CD4-positive, alpha-beta T cell treated with Interleukin-4 for 1 hour (primary cell): ENCODE measurements around the gene P4HB.
A peak's percentile ranks its signal among the peaks of the same experiment; 100 is the strongest.

Experiments used
- DNase-seq, 2 donors: peaks; one replicate each; pipeline ENCODE4 v3.0.0-alpha.2; 2020 to 2022

Gene P4HB

DNA sequence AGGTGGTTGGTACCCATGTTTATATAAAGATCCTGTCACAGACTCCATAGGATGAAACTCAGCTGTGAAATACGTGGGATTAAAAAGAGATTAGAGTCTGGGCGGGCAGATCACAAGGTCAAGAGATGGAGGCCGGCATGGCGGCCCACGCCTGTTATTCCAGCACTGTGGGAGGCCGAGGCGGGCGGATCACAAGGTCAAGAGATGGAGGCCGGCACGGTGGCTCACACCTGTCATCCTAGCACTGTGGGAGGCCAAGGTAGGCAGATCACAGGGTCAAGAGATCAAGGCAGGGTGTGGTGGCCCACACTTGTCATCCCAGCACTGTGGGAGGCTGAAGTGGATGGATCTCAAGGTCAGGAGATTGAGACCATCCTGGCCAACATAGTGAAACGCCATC lies 35.1 kb upstream of the P4HB start:
- DNase-seq, result no peak

DNA sequence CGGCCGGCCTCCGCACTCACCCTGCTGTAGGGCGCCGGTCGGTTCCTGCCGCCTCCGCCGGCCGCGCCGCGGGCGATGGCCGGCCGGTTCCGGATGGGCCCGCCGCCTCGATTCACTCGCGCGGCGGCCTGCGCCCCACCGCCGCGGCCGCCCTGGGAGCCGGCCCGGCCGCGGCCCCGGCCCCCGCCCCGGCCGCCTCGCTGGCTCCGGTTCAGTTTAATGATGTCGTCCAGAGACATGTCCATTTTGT lies 30.9 kb upstream of the P4HB start:
- DNase-seq, result no peak

- peak in 1 of 2 donors; percentile 28 for DNase-seq
Measured at GRCh38 chr17:81890447-81891302, 30.3 kb upstream of the P4HB start.

DNA sequence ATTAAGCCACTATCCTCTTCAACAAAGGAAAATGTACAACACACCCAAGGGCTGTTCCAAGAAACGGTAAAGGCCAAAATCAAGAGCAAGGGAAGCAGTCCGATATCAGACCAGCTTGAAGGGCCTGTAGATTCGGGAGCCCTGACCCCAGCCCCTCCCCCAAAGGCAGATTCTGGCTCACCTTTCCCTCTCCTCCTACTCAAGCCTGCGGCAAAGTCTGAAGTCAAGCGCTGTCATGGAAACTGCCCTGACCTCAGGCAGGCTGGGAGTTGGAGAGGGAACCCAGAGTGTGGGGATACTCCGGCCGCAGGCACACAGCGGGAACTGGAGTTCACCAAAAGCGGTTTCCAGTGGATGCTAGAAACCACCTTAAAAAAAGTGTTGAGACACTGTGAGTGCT lies 29.3 kb upstream of the P4HB start:
- no peak for DNase-seq

DNA sequence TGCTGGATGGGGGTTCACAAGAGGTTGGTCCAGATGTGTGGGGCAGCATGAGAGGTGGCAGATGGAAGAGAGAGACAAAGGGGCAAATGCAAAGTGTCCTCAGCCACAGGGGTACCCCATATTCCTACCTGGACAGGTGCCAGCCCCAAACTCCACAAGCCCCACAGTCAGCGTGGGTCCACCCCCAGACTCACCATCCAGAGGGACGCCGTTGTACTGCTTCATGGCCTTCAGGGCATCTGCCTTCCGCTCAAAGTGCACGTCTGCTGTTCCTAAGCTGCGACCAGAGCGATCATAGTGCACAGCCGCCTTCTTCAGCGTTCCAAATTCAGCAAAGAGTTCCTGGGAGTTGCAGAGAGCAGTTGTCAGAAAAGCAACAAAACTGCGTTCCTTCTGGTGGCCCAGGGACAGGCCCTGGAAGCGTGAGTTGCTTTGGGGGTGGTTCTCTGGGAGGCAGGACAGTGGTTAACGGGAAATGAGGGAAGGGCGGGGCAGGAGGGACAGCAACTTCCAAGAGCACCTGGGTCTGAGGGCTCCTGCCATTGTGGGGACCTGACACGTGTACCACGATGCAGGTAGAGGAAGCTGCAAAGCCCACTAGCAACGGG lies 28.8 kb upstream of the P4HB start:
- no peak for DNase-seq

DNA sequence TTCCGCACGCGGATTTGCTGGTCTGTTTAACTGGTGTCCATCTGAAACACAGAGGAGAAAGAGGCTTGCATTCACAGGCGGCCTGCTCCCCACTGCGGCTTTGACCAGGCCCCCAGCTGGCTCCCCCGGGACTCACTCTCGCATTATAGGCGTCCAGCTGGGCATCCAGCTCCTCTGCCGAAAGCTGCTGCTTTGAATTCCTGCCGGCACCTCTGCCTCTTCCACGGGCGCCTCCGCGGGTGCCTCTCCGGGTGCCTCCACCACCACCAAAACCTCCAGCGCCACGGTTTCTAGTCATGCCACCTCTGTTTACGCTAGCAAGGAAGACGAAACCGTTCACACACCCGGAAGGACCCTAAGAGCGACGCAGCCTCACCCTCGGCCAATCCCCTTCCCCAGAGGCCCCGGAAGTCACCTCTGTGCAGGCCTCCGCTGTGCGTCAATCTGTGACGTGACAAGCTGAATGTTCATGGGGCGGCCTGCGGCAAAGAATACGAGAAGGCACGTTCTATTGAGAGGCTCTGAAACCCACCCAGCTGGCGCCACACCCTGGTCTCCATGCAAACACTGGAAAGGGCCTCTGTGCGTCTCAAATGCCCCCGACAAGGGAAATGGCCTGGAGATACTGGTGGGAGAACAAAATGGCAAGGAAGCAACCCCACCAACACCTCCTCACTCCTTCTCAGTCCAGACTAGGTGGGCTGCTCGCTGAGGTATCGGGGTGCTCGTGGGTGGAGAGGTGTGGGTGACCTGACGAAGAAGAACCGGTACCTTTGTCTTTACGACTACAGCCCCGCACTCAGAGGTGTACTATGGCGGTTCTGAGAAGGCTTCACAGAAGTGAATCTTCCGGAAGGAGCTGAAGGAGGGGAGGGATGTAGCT lies 28.0 kb upstream of the P4HB start:
- DNase-seq, result no peak

DNA sequence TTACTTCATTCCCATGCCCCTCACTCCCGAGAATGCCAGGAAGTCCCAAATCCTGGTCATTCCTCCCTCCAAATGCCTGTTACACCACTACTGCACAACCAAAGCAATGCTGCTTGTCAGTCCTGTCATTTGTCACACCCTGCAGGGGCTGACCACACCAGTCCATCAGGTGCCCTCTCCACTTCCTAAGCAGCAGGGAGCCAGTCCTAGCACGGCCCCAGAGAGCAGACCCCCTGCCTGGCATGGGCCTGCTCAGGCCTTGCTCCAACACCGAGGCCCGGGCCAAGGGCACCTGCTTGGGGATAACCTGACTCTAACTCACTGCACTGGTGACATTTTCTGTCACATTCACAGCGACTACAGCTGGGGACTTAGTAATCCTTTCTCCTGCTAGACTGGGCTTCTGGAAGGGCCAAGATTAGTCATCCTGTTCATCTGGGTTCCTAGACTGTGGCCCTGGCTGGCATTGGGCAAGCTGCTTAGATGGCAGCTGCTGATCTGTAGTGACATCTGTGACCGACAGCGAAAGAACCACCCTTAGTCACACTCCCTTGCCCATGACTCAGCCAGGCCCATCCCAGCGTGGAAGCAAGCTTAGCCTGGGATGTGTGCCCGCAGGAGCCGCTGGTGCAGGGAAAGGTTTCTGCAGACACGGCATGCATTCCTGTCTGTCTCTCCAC lies 25.7 kb upstream of the P4HB start:
- DNase-seq, result no peak

DNA sequence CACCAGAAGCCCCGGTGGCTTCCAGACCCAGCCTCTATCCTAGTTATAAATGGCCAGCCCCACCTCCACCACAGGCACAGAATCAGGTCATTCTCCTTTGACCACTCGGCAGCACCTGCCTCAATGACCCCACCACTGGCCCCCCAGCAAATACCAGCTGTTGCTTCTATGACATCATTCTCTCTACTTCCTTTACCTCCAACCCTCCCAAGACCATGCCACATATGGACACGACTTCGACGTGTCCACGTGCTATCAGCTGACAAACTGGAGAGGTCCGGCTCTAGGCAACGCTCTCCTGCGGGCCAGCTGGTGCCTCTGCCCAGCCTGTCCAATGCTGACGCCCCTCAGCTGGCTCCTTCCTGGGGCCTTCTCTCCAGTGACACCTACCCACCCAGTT lies 25.1 kb upstream of the P4HB start:
- DNase-seq, result no peak

GRCh38 chr17:81884968-81885367 lies 24.6 kb upstream of the P4HB start:
- no peak for DNase-seq

- no peak for DNase-seq
Measured at GRCh38 chr17:81884520-81884919, 24.2 kb upstream of the P4HB start.

DNA sequence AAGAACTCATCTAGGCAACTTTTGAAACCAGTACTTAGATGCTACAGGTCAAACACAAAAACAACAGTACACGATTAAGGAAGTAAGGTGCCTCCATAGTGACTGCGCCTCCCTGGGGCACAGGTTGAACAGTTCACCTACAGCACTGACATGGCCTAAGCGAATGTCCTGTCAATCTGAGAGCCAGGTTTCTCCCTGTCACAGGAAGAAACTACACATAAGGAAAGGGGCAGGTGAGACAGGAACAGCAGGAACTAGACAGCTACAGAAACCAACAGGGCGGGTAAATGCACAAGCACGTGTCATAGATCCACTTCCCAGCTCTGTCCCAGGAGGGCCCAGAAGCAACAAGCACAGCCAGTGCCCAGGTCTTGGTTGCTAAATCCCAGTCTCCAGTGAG lies 18.8 kb upstream of the P4HB start:
- DNase-seq, result no peak

DNA sequence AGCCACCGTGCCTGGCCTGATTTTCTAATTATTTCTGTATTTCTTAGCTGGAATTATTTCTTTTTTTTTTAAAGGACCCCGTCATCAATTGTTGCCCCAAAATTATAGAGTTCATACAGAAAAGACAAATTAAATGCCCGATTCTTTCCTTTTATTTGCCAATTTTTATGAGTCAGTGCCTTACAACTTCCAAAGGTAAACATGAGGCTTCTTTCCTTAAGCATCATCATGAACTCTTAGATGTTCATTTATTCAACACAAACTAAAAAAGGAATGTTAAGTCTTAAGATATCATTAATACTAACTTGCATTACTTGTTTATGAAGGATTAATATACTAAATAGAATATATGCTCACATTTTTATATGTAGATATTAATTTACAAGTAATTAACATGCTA lies 18.0 kb upstream of the P4HB start:
- no peak for DNase-seq

- DNase-seq, result no peak
Measured at GRCh38 chr17:81877569-81877968, 17.2 kb upstream of the P4HB start.

- peak; percentile 95 to 96 for DNase-seq
Measured at GRCh38 chr17:81871387-81872230, 11.3 kb upstream of the P4HB start.

DNA sequence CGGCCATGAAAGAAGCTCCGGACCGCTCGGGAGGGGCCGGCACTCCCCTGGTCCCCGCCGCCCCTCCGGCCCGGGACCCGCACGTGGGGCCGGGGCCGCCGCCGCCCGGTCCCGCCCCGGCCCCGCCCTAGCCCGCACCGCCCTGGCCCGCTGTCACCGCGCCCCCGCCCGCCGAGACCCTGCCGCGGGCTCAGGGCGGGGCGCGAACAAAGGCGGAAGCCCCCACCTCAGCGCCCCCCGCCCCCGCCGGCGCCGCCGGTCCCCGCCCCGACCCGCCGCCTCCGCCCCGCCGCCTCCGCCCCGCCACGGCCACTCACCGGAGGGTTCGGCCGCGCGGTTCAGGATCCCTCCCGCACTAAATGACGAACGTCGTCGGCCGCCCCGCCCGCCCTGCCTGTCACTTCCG lies 10.6 kb upstream of the P4HB start, which contains the start of gene ARHGDIA:
Gene ARHGDIA, minus strand, starts transcription at position 357 of the 406 bp plus-strand sequence. CDS start 1,407 bp downstream, outside the sequence.
- DNase-seq, result no peak

DNA sequence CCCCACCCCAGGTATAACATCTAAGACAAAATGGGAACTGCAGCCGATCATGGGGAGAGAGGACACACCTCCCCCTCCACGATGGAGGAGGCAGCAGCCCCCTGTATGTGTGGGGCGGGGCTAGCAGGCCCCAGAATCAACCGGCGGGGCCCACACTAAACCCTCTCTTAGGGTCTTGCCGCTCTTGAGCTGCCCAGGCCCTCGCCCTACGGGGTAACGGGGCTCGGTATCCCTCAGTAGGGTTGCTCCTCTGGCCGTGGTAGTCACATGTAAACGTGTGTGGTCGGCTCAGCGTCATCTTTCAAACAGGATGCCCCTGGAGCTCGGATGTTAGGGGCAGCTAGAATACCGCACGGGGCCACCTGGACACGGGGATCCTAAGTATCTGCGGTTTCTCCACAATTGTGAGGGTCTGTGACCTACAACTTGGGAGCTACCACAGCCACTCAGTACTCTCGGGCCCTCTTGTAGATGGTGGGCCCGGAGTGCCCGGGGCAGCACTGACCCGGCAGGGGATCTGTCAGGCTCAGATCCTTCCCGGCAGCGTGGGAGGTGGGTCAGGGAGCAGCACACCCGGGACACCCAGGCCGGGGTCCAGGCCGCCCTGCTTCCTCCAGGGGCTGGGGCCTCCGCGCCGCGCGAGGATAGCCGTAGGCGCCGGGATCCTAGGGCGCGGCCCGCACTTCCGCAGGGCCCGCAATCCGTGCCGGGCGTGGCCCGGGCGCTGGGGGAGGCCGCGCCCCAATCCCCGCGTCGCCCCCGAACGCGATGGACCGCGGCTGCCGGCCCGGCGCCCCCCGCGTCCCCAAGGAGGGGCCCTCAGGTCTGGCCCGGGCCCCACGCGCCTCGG lies 10.0 kb upstream of the P4HB start:
- peak; percentile 42 to 52 for DNase-seq

DNA sequence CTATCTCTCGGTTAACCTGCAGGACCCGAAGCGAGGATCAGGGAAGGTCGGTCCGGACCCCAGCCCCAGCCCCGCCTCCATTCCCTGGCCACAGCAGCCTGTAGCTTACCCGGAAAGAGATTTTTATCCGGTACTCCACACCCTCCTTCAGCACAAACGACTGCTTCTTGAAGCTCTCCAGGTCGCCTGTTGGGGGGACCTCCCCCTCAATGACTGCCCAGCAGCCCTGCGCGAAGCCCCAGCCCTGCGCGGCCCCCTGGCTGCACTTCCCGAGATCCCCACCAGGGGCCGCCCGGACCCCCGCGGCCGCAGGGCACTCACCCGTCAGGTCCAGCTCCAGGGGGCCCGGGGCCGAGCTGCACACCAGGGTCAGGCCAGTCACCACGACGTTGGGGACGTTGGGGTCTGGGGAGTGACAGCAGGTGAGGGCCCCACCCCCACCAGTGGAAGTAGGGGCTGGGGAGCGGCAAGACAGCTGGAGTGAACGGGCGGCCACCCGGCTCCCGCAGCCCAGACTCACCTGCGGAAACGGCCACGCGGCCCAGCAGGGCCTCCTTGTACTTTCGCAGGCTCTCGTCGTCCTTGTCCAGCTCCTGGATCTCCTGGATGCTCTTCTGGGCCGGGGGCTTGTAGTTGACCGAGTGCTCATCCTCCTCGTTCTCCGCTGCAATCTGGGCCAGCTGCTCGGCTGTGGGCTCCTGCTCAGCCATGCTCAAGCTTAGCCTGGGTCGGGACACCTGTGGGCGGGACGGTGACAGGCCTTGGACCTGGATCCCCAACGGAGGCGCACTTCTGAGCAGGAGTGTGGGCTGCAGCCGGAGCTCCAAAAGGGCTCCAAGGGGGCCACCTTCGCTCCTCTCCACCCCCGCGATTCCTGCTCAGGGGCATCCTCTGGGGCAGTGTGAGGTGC lies 9.1 kb upstream of the P4HB start:
- DNase-seq, result peak; percentile 30 to 35

- no peak for DNase-seq
Measured at GRCh38 chr17:81868674-81869220, 8.4 kb upstream of the P4HB start.

- DNase-seq, result no peak
Measured at GRCh38 chr17:81867991-81868673, 7.8 kb upstream of the P4HB start.
